Measurements from ENCODE around the gene SEC11C. TPM values are rescaled to one million over a fixed set of nuclear protein-coding genes. Genes with fewer than 3 reads are reported as not detected.
A peak's percentile ranks its signal among the peaks of the same experiment; 100 is the strongest.

Gene SEC11C
- total and polyA plus RNA-seq, 12 donors: 13.1 to 63.0 (median 21.0) TPM

DNA sequence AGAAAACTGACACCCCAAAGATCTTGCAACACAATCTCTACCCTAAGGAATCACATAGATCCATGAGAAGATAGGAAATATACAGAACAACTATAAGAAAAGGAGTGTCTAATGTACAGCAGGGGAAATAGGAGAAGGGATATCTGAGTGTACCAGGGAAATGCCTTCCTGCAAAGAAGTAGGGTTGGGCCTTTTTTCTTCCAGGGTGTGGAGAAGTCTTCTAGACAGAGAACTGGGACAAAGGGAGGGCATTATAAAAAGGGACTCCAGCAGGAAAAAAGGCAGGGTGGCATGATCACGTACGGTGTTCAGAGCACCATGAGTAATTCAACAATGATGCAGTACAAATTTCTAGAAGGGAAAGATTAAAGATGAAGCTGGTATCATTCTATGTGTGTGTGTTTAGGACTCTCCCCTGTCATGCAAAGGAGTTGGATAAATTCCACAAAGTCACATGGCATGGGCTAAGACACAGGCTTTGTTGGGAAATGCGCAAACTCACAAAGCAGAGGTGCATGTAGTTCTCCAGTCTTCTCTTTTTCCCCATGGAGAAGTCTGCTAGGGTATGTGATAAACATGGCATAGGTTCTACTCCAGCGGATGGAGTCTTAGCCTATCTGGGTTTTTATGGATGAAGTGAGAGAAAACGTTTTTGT is 6.7 kb upstream of the SEC11C start:
- DNase-seq (no peak), ATAC-seq (no peak)
- no peaks in the 10 kb centered on the region for H3K36me3 ChIP-seq
- WGBS, 2 donors: 70 to 74% methylated on average over 5 of the region's 5 CpGs
- no peak overlapping the region for H3K4me3 ChIP-seq
- TF ChIP-seq, protein P1, sequence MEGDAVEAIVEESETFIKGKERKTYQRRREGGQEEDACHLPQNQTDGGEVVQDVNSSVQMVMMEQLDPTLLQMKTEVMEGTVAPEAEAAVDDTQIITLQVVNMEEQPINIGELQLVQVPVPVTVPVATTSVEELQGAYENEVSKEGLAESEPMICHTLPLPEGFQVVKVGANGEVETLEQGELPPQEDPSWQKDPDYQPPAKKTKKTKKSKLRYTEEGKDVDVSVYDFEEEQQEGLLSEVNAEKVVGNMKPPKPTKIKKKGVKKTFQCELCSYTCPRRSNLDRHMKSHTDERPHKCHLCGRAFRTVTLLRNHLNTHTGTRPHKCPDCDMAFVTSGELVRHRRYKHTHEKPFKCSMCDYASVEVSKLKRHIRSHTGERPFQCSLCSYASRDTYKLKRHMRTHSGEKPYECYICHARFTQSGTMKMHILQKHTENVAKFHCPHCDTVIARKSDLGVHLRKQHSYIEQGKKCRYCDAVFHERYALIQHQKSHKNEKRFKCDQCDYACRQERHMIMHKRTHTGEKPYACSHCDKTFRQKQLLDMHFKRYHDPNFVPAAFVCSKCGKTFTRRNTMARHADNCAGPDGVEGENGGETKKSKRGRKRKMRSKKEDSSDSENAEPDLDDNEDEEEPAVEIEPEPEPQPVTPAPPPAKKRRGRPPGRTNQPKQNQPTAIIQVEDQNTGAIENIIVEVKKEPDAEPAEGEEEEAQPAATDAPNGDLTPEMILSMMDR (IDR thresholded peaks at IDR 0.05): no peak
- H3K9me3 ChIP-seq: peaks cover 0 to 3% (median 0%) of the 10 kb centered on the region in 11 donors
- intact Hi-C loops (cut with DNase I): no loop called here
- H3K27ac ChIP-seq: no peak overlapping the region
- H3K27me3 ChIP-seq: peaks cover 0 to 77% (median 55%) of the 10 kb centered on the region in 7 donors
- no peaks in the 10 kb centered on the region for H3K4me1 ChIP-seq

- no peaks in the 10 kb centered on the region for H3K36me3 ChIP-seq
- intact Hi-C loops (cut with DNase I): no loop called here
- 0 to 1% methylated on average over 15 of the region's 15 CpGs for WGBS, 2 donors
These were observed 431 bp upstream of the SEC11C start for GRCh38 chr18:59139291-59139614.

DNA sequence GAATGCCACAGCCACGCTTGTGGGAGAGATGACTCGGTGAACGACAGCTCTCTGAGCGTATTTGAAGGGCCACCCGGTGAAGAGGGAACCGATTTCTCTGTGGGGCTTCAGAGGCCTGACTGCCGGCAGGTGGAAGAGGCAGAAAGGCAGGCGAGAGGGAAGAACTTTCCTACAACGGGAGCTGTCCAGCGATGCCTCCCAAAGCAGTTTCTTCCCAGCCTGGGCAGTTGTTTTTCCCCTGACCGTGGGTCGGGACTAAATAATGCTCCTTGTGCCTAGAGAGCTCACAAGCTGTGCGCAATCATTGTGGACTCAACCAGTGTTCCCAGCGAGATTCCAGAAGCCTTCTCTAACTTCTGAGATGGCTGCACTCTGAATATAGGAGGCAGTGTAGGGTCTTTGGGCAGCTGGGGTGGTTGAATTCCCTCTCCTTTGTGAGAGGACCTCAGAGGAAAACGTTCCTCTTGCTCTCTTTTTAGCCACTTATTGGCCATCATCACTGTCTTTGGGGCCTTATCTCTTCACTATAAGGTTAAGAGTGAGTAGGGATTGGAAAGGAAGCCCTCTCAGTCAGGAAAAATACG is 710 bp downstream of the SEC11C start:
- peak in 7 of 8 donors; percentile 10 to 26 (median 21) for ATAC-seq

More at GRCh38 chr18:59139291-59139614, 431 bp upstream of the SEC11C start:
- Histone ChIP-seq H3K27me3 (peaks cover 0 to 22% (median 11%) of the 10 kb centered on the region in 7 donors), H3K9me3 (no peaks in the 10 kb centered on the region), H3K4me3 (peak overlapping the region; percentile 75 to 94 (median 82)), H3K4me1 (peaks cover 0 to 22% (median 12%) of the 10 kb centered on the region in 9 donors), H3K27ac (peak overlapping the region; percentile 62 to 93 (median 84))
- TF ChIP-seq, protein P1 (IDR thresholded peaks at IDR 0.05): no peak
- DNase-seq (peak; percentile 85 to 86), ATAC-seq (peak; percentile 88 to 97 (median 94))

GRCh38 chr18:59141294-59142068 is 1.8 kb downstream of the SEC11C start:
- H3K36me3 ChIP-seq: no peaks in the 10 kb centered on the region
- peaks cover 0 to 22% (median 12%) of the 10 kb centered on the region in 9 donors for H3K4me1 ChIP-seq
- DNase-seq (no peak), ATAC-seq (no peak)
- 85 to 95% methylated on average over 1 of the region's 1 CpG for WGBS, 2 donors
- intact Hi-C loops (cut with DNase I): no loop called here
- H3K4me3 ChIP-seq: no peak overlapping the region
- peaks cover 0 to 1% (median 0%) of the 10 kb centered on the region in 7 donors for H3K27me3 ChIP-seq
- TF ChIP-seq, protein P1 (IDR thresholded peaks at IDR 0.05): no peak
- no peaks in the 10 kb centered on the region for H3K9me3 ChIP-seq
- H3K27ac ChIP-seq: no peak overlapping the region

More for the DNA sequence above, 710 bp downstream of the SEC11C start:
- Histone ChIP-seq H3K9me3 (no peaks in the 10 kb centered on the region), H3K27ac (peak overlapping the region in 9 of 10 donors; percentile 68 to 93 (median 84)), H3K4me3 (peak overlapping the region; percentile 75 to 94 (median 82)), H3K4me1 (peaks cover 0 to 22% (median 12%) of the 10 kb centered on the region in 9 donors), H3K27me3 (peaks cover 0 to 12% (median under 1%) of the 10 kb centered on the region in 7 donors), H3K36me3 (no peaks in the 10 kb centered on the region)
- intact Hi-C loops (cut with DNase I): no loop called here
- TF ChIP-seq, protein P1 (IDR thresholded peaks at IDR 0.05): no peak
- peak in 1 of 2 donors; percentile 7 for DNase-seq
- 5 to 6% methylated on average over 16 of the region's 16 CpGs for WGBS, 2 donors
